Neural cell (in vitro differentiated cells): ENCODE measurements around the gene MIPOL1. TPM values are rescaled to one million over a fixed set of nuclear protein-coding genes. Genes with fewer than 3 reads are reported as not detected.
"Not testable (repeated sequence)": the region's sequence is repeated elsewhere in the genome, so short reads cannot be mapped to it uniquely, and the experiment has no call there.

ENCODE experiments used
- H2AFZ ChIP-seq: fragments of 200-600, 300-800 bp; sonication (generic), shearing (Covaris generic); 2 replicates; pipeline ENCODE4 v1.6.0; 2014; ENCODE audit warnings: low read depth, mild to moderate bottlenecking, antibody characterized with exemption, low read length, moderate library complexity
- H3F3A ChIP-seq: fragments of 200-600 bp; shearing (Covaris generic); 2 replicates; pipeline ENCODE4 v1.6.1; 2016; ENCODE audit warnings: mild to moderate bottlenecking, moderate library complexity, mixed read lengths, antibody characterized with exemption, low read length; ENCODE audit not compliant: insufficient read depth, poor library complexity, severe bottlenecking
- H3K27ac ChIP-seq: fragments of 200-600, 300-800 bp; sonication (generic), shearing (Covaris generic); 2 replicates; pipeline ENCODE4 v1.5.1; 2014; ENCODE audit warnings: mild to moderate bottlenecking, low read length, moderate library complexity
- H3K27me3 ChIP-seq: fragments of 300-800, 200-600 bp; sonication (generic), shearing (Covaris generic); 2 replicates; pipeline ENCODE4 v1.6.0; 2014; ENCODE audit warnings: mild to moderate bottlenecking, low read depth, low read length, moderate library complexity; ENCODE audit not compliant: insufficient read depth
- H3K36me3 ChIP-seq: fragments of 300-800, 200-600 bp; sonication (generic), shearing (Covaris generic); 2 replicates; pipeline ENCODE4 v1.5.1; 2014; ENCODE audit warnings: mild to moderate bottlenecking, antibody characterized with exemption, low read length, moderate library complexity; ENCODE audit not compliant: insufficient read depth
- H3K4me2 ChIP-seq: fragments of 300-800, 200-600 bp; sonication (generic), shearing (Covaris generic); 2 replicates; pipeline ENCODE4 v1.6.0; 2014; ENCODE audit warnings: mild to moderate bottlenecking, low read length
- H3K4me3 ChIP-seq: fragments of 300-800, 200-600 bp; sonication (generic), shearing (Covaris generic); 2 replicates; pipeline ENCODE4 v1.5.1; 2014; ENCODE audit warnings: mild to moderate bottlenecking, low read length, moderate library complexity
- H3K79me2 ChIP-seq: fragments of 200-600 bp; shearing (Covaris generic); replicated peaks from 2 replicates; pipeline ENCODE4 v1.6.0; 2014; ENCODE audit warnings: mild to moderate bottlenecking, low read length, moderate library complexity; ENCODE audit not compliant: insufficient read depth
- H3K9ac ChIP-seq: fragments of 300-800, 200-600 bp; sonication (generic), shearing (Covaris generic); 2 replicates; pipeline ENCODE4 v1.6.1; 2016; ENCODE audit warnings: mild to moderate bottlenecking, low read length, mixed read lengths
- H3K9me2 ChIP-seq: fragments of 200-600 bp; shearing (Covaris generic); 2 replicates; pipeline ENCODE4 v1.6.1; 2016; ENCODE audit warnings: mild to moderate bottlenecking, low read length, mixed read lengths; ENCODE audit not compliant: insufficient read depth
- H3K9me3 ChIP-seq: fragments of 200-600, 300-800 bp; sonication (generic), shearing (Covaris generic); 2 replicates; pipeline ENCODE4 v1.6.1; 2016; ENCODE audit warnings: mild to moderate bottlenecking, mixed run types, low read length, moderate library complexity, mixed read lengths
- H4K20me1 ChIP-seq: fragments of 200-600 bp; shearing (Covaris generic); 2 replicates; pipeline ENCODE4 v1.6.1; 2016; ENCODE audit warnings: mild to moderate bottlenecking, mixed run types; ENCODE audit not compliant: insufficient read depth
- EP300 ChIP-seq: fragments of 450-650 bp; conservative IDR thresholded peaks from 2 replicates; pipeline ENCODE4 v1.6.1; 2014; ENCODE audit warnings: antibody characterized with exemption, mild to moderate bottlenecking, moderate library complexity; ENCODE audit not compliant: poor library complexity, severe bottlenecking
- EZH2 ChIP-seq: fragments of 200-600, 300-800 bp; shearing (Covaris generic), sonication (generic); IDR thresholded peaks from 2 replicates; pipeline ENCODE4 v1.6.1; 2014; ENCODE audit warnings: antibody characterized with exemption, low read length, borderline replicate concordance, mild to moderate bottlenecking; ENCODE audit not compliant: insufficient read depth, poor library complexity, severe bottlenecking
- MXI1 ChIP-seq: fragments of 450-650 bp; conservative IDR thresholded peaks from 2 replicates; pipeline ENCODE4 v1.6.1; 2014; ENCODE audit warnings: antibody characterized with exemption, mild to moderate bottlenecking; ENCODE audit not compliant: poor library complexity, severe bottlenecking
- POLR2AphosphoS5 ChIP-seq: IDR thresholded peaks from 2 replicates; pipeline ENCODE4 v1.6.1; 2012
- RAD21 ChIP-seq: fragments of 450-650 bp; conservative IDR thresholded peaks from 2 replicates; pipeline ENCODE4 v1.6.1; 2014; ENCODE audit warnings: antibody characterized with exemption, mild to moderate bottlenecking, moderate library complexity
- SMC3 ChIP-seq: fragments of 450-650 bp; conservative IDR thresholded peaks from 2 replicates; pipeline ENCODE4 v1.6.1; 2014; ENCODE audit warnings: antibody characterized with exemption, mild to moderate bottlenecking, moderate library complexity; ENCODE audit not compliant: poor library complexity
- TAF1 ChIP-seq: IDR thresholded peaks from 2 replicates; pipeline ENCODE4 v1.6.1; 2012; ENCODE audit warnings: low read depth
- polyA plus RNA-seq: library from polyadenylated mRNA; depleted of rRNA; stranded (reverse); fragments of >200 nt; gene quantifications from 2 replicates; pipeline ENCODE4 v1.2.3, GENCODE V29; 2014
- TF ChIP-seq, protein P1 (sequence below): fragments of 450-650 bp; IDR thresholded peaks from 2 replicates; pipeline ENCODE4 v1.5.1; 2014; ENCODE audit warnings: antibody characterized with exemption, mild to moderate bottlenecking, moderate library complexity; ENCODE audit not compliant: poor library complexity, severe bottlenecking
- TF ChIP-seq, protein P2 (sequence below): IDR thresholded peaks from 2 replicates; pipeline ENCODE4 v1.6.1; 2012; ENCODE audit warnings: borderline replicate concordance

Gene MIPOL1
- polyA plus RNA-seq, 1 donor from 2014 or later, result 1.3 TPM

DNA sequence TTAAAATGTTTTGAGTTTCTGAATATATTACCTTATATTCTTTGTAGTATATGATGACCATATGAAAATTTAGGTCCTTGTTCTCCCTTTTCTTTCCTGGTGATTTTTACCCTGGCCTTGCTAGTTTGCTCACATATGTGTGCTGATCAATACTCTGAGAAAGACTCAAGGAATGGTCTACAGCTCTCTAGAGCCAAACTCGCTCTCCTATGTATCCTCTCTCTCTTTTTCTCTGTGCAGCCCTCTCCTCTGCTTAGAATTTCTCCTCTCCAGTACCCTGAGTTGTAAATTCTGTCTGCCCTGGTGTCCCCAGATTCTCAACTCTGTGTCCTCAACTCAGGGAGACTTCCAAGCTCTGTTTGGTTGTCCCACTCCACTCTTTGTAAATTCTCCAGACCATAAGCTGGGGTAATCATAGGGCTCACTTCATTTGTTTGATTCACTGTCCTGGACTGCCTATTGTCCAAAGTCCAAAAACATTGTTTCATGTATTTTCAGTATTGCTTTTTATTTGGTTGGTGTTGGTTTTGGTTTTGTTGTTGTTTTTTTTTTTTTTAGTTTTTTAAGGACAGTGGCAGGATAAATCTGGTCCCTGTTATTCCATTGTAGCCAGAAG is 356.3 kb downstream of the MIPOL1 start:
- H3K4me3 ChIP-seq, result no peak overlapping the region
- no peak overlapping the region for H3K4me2 ChIP-seq
- no peaks in the 10 kb centered on the region for H4K20me1 ChIP-seq
- H3K9me2 ChIP-seq, result no peaks in the 10 kb centered on the region
- H3K27ac ChIP-seq, result no peak overlapping the region
- no peaks in the 10 kb centered on the region for H3K79me2 ChIP-seq
- H3F3A ChIP-seq, result no peaks in the 10 kb centered on the region
- no peak overlapping the region for H3K9ac ChIP-seq
- H3K36me3 ChIP-seq, result no peaks in the 10 kb centered on the region
- H3K9me3 ChIP-seq, result peaks cover 5% of the 10 kb centered on the region
- TF ChIP-seq EZH2, result no peak
- no peak for TF ChIP-seq MXI1
- TF ChIP-seq EP300, result no peak
- TF ChIP-seq SMC3, result no peak
- TF ChIP-seq, protein P1, sequence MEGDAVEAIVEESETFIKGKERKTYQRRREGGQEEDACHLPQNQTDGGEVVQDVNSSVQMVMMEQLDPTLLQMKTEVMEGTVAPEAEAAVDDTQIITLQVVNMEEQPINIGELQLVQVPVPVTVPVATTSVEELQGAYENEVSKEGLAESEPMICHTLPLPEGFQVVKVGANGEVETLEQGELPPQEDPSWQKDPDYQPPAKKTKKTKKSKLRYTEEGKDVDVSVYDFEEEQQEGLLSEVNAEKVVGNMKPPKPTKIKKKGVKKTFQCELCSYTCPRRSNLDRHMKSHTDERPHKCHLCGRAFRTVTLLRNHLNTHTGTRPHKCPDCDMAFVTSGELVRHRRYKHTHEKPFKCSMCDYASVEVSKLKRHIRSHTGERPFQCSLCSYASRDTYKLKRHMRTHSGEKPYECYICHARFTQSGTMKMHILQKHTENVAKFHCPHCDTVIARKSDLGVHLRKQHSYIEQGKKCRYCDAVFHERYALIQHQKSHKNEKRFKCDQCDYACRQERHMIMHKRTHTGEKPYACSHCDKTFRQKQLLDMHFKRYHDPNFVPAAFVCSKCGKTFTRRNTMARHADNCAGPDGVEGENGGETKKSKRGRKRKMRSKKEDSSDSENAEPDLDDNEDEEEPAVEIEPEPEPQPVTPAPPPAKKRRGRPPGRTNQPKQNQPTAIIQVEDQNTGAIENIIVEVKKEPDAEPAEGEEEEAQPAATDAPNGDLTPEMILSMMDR, result no peak
- TF ChIP-seq RAD21, result no peak
- TF ChIP-seq POLR2AphosphoS5, result no peak
- TF ChIP-seq TAF1, result no peak
- TF ChIP-seq, protein P2, sequence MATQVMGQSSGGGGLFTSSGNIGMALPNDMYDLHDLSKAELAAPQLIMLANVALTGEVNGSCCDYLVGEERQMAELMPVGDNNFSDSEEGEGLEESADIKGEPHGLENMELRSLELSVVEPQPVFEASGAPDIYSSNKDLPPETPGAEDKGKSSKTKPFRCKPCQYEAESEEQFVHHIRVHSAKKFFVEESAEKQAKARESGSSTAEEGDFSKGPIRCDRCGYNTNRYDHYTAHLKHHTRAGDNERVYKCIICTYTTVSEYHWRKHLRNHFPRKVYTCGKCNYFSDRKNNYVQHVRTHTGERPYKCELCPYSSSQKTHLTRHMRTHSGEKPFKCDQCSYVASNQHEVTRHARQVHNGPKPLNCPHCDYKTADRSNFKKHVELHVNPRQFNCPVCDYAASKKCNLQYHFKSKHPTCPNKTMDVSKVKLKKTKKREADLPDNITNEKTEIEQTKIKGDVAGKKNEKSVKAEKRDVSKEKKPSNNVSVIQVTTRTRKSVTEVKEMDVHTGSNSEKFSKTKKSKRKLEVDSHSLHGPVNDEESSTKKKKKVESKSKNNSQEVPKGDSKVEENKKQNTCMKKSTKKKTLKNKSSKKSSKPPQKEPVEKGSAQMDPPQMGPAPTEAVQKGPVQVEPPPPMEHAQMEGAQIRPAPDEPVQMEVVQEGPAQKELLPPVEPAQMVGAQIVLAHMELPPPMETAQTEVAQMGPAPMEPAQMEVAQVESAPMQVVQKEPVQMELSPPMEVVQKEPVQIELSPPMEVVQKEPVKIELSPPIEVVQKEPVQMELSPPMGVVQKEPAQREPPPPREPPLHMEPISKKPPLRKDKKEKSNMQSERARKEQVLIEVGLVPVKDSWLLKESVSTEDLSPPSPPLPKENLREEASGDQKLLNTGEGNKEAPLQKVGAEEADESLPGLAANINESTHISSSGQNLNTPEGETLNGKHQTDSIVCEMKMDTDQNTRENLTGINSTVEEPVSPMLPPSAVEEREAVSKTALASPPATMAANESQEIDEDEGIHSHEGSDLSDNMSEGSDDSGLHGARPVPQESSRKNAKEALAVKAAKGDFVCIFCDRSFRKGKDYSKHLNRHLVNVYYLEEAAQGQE, result no peak
- no peak overlapping the region for H2AFZ ChIP-seq
- H3K27me3 ChIP-seq, result no peaks in the 10 kb centered on the region

DNA sequence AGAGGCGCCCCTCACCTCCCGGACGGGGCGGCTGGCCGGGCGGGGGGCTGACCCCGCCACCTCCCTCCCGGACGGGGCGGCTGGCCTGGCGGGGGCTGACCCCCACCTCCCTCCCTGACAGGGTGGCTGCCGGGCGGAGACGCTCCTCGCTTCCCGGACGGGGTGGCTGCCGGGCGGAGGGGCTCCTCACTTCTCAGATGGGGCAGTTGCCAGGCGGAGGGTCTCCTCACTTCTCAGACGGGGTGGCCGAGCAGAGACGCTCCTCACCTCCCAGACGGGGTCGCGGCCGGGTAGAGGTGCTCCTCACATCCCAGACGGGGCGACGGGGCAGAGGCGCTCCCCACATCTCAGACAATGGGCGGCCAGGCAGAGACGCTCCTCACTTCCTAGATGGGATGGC is 357.9 kb downstream of the MIPOL1 start:
- H4K20me1 ChIP-seq, H3K79me2 ChIP-seq, H3K9me3 ChIP-seq, H3K9ac ChIP-seq, H3F3A ChIP-seq, H3K27me3 ChIP-seq, H3K27ac ChIP-seq, H2AFZ ChIP-seq, H3K4me2 ChIP-seq, H3K36me3 ChIP-seq, H3K4me3 ChIP-seq, H3K9me2 ChIP-seq: not testable (repeated sequence)

DNA sequence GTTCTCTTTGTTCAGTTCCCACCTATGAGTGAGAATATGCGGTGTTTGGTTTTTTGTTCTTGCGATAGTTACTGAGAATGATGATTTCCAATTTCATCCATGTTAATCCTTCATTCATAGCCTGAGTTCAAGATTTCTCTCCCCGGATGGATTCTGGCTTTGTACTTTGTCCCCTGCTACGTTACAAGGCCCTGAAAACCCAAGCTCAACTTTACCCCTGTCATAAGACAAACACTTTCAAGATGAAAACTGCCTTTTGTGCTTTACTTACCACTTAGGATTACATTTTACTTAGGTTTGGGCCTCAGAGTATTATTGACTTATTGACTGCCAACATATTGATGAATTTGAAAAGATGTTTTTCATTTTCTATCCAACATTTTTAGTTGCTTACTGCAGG is 361.0 kb downstream of the MIPOL1 start:
- no peaks in the 10 kb centered on the region for H4K20me1 ChIP-seq
- no peaks in the 10 kb centered on the region for H3K36me3 ChIP-seq
- no peaks in the 10 kb centered on the region for H3K27me3 ChIP-seq
- no peak overlapping the region for H3K9ac ChIP-seq
- no peak overlapping the region for H2AFZ ChIP-seq
- TF ChIP-seq RAD21 (no peak), EZH2 (no peak), TAF1 (no peak), SMC3 (no peak), POLR2AphosphoS5 (no peak), MXI1 (no peak), EP300 (no peak)
- TF ChIP-seq, protein P1, result no peak
- TF ChIP-seq, protein P2, result no peak
- no peaks in the 10 kb centered on the region for H3F3A ChIP-seq
- no peak overlapping the region for H3K4me3 ChIP-seq
- H3K4me2 ChIP-seq, result no peak overlapping the region
- H3K9me3 ChIP-seq, result no peaks in the 10 kb centered on the region
- no peaks in the 10 kb centered on the region for H3K79me2 ChIP-seq
- no peaks in the 10 kb centered on the region for H3K9me2 ChIP-seq
- H3K27ac ChIP-seq, result no peak overlapping the region
